ENCODE results near the gene RNF13.

GRCh38 chr3:149965278-149965677 lies 152.3 kb downstream of the RNF13 start:
- TF ChIP-seq CTCF (IDR thresholded peaks at IDR 0.05), result no peak
- no peak for TF ChIP-seq ZFX (IDR thresholded peaks at IDR 0.05; ENCODE audit: borderline replicate concordance)
